Neural crest cell (in vitro differentiated cells): ENCODE results near the gene NIM1K. TPM values are rescaled to one million over a fixed set of nuclear protein-coding genes. Genes with fewer than 3 reads are reported as not detected.

Source experiments
- DNase-seq: peaks from one replicate; pipeline ENCODE4 v3.0.0; 2021; ENCODE audit warnings: low read depth, mixed read lengths, low spot score
- H3K27ac Mint-ChIP-seq: one replicate; pipeline ENCODE4 v1.8.0; 2021; ENCODE audit warnings: mild to moderate bottlenecking, mixed read lengths; ENCODE audit not compliant: unreplicated experiment
- H3K27me3 Mint-ChIP-seq: 2 replicates; pipeline ENCODE4 v1.8.0; 2021; ENCODE audit warnings: low read depth, mild to moderate bottlenecking, mixed read lengths
- H3K36me3 Mint-ChIP-seq: 2 replicates; pipeline ENCODE4 v1.8.0; 2021; ENCODE audit warnings: low read depth, mild to moderate bottlenecking, mixed read lengths
- H3K4me1 Mint-ChIP-seq: 2 replicates; pipeline ENCODE4 v1.8.0; 2021; ENCODE audit warnings: mixed read lengths
- H3K4me3 Mint-ChIP-seq: one replicate; pipeline ENCODE4 v1.8.0; 2021; ENCODE audit warnings: mild to moderate bottlenecking, mixed read lengths
- H3K9me3 Mint-ChIP-seq: 2 replicates; pipeline ENCODE4 v1.8.0; 2021; ENCODE audit warnings: mixed read lengths
- CTCF ChIP-seq: fragments of 200-600 bp; sonication (generic); conservative IDR thresholded peaks from 2 replicates; pipeline ENCODE4 v1.5.0; 2021; ENCODE audit warnings: antibody characterized with exemption, mild to moderate bottlenecking
- total RNA-seq: library from RNA; stranded (reverse); gene quantifications from 2 replicates; pipeline ENCODE4 v1.2.1, GENCODE V29; 2021

NIM1K gene
- total RNA-seq, 1 donor from 2014 or later = 0.30 TPM

- Mint-ChIP-seq H3K27me3 (peaks cover 9% of the 10 kb centered on the region), H3K36me3 (peaks cover 2% of the 10 kb centered on the region), H3K4me1 (peaks cover 30% of the 10 kb centered on the region), H3K9me3 (no peaks in the 10 kb centered on the region), H3K4me3 (peak overlapping the region; percentile 89), H3K27ac (no peak overlapping the region)
- no peak for TF ChIP-seq CTCF
- no peak for DNase-seq
Measured at GRCh38 chr5:43190755-43191603, 1.0 kb upstream of the NIM1K start.

- no peak for TF ChIP-seq CTCF
- Mint-ChIP-seq H3K4me1 (peaks cover 30% of the 10 kb centered on the region), H3K4me3 (peak overlapping the region; percentile 89), H3K27me3 (peaks cover 9% of the 10 kb centered on the region), H3K9me3 (no peaks in the 10 kb centered on the region), H3K36me3 (peaks cover 2% of the 10 kb centered on the region), H3K27ac (no peak overlapping the region)
- peak; percentile 6 for DNase-seq
Measured at GRCh38 chr5:43192558-43193180, 644 bp downstream of the NIM1K start.

- peak overlapping the region; percentile 72 for H3K27ac Mint-ChIP-seq
- TF ChIP-seq CTCF = no peak
- no peaks in the 10 kb centered on the region for H3K9me3 Mint-ChIP-seq
- peaks cover 9% of the 10 kb centered on the region for H3K27me3 Mint-ChIP-seq
- H3K4me1 Mint-ChIP-seq = peaks cover 30% of the 10 kb centered on the region
- no peak for DNase-seq
- no peaks in the 10 kb centered on the region for H3K36me3 Mint-ChIP-seq
- H3K4me3 Mint-ChIP-seq = peak overlapping the region; percentile 89
Measured at GRCh38 chr5:43193181-43193893, 1.3 kb downstream of the NIM1K start.

- no peak for DNase-seq
- Mint-ChIP-seq H3K4me1 (peaks cover 30% of the 10 kb centered on the region), H3K4me3 (peak overlapping the region; percentile 89), H3K27ac (peak overlapping the region; percentile 24), H3K9me3 (no peaks in the 10 kb centered on the region), H3K36me3 (no peaks in the 10 kb centered on the region), H3K27me3 (peaks cover 9% of the 10 kb centered on the region)
- no peak for TF ChIP-seq CTCF
Measured at GRCh38 chr5:43193894-43194265, 1.9 kb downstream of the NIM1K start.

- H3K4me3 Mint-ChIP-seq = no peak overlapping the region
- H3K4me1 Mint-ChIP-seq = peaks cover 30% of the 10 kb centered on the region
- H3K27ac Mint-ChIP-seq = no peak overlapping the region
- H3K36me3 Mint-ChIP-seq = no peaks in the 10 kb centered on the region
- H3K9me3 Mint-ChIP-seq = no peaks in the 10 kb centered on the region
- H3K27me3 Mint-ChIP-seq = peaks cover 9% of the 10 kb centered on the region
- TF ChIP-seq CTCF = no peak
- DNase-seq = no peak
Measured at GRCh38 chr5:43195670-43196265, 3.7 kb downstream of the NIM1K start.
